NCI-H748 treated with DMSO at 0.1 percent for 48 hours (cell line): ENCODE data around the gene PEAK3.

ENCODE experiments used
- DNase-seq: peaks from one replicate; lab custom pipeline; 2025; lab: John Stamatoyannopoulos, UW

Gene PEAK3

DNA sequence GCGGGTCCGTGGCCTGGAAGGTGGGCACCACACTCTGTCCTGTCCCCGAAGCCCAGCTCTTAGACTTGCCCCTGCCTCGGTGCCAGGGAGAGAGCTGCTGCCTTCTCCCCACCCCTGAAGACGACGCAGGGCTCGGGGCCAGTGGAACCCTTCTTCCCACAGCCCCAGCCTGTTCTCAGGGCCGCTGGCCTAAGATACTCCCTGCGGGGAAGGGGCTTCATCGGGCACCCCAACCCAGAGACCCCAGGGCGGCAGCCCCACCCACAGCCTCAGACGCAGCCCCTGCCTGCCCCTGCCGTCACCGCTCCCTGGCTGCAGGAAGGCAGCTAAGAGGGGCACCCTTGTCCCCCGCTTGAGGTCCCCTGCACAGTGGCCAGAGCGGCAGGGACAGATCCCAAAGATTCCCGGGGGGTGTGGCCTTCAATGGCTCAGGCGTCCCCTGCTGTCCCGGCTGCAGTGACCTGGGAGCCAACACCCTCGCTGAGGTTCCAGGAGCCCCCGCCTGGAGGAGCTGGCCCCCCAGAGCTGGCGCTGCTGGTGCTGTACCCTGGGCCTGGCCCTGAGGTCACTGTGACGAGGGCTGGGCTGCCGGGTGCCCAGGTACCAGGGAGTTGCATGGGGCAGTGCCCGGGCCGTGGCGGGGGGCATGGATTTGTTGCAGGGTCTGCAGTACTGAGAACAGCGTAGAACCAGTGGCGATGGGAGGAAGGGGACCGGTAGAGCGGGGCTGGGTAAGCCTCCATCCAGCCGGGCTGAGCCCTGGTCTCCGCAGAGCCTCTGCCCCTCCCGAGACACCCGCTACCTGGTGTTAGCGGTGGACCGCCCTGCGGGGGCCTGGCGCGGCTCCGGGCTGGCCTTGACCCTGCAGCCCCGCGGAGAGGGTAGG is 31.9 kb downstream of the PEAK3 start:
- no peak for DNase-seq

DNA sequence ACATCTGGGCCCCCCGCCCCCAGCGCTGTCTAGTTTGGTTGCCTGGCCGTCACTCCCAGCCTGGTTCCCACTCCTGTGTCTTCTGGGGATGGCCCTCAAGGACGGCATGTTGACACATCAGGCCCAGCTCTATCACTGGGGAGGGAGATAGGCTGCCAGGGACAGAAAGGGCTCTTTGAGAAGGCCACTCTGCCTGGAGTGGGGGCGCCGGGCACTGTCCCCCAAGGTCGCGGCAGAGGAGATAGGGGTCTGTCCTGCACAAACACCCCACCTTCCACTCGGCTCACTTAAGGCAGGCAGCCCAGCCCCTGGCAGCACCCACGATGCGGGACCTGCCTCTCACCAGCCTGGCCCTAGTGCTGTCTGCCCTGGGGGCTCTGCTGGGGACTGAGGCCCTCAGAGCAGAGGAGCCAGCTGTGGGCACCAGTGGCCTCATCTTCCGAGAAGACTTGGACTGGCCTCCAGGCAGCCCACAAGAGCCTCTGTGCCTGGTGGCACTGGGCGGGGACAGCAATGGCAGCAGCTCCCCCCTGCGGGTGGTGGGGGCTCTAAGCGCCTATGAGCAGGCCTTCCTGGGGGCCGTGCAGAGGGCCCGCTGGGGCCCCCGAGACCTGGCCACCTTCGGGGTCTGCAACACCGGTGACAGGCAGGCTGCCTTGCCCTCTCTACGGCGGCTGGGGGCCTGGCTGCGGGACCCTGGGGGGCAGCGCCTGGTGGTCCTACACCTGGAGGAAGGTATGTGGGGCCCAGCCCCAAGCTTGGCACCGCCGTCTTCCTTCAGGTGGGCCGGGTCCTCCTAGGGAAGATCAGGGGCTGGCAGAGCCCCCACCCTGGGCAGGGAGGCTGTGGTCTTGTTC is 32.7 kb downstream of the PEAK3 start, which contains the start of gene AMH:
AMH (plus strand) TSS at position 314 of the 857 bp plus-strand sequence; CDS start at position 324, 10 bp downstream.
- DNase-seq: no peak

DNA sequence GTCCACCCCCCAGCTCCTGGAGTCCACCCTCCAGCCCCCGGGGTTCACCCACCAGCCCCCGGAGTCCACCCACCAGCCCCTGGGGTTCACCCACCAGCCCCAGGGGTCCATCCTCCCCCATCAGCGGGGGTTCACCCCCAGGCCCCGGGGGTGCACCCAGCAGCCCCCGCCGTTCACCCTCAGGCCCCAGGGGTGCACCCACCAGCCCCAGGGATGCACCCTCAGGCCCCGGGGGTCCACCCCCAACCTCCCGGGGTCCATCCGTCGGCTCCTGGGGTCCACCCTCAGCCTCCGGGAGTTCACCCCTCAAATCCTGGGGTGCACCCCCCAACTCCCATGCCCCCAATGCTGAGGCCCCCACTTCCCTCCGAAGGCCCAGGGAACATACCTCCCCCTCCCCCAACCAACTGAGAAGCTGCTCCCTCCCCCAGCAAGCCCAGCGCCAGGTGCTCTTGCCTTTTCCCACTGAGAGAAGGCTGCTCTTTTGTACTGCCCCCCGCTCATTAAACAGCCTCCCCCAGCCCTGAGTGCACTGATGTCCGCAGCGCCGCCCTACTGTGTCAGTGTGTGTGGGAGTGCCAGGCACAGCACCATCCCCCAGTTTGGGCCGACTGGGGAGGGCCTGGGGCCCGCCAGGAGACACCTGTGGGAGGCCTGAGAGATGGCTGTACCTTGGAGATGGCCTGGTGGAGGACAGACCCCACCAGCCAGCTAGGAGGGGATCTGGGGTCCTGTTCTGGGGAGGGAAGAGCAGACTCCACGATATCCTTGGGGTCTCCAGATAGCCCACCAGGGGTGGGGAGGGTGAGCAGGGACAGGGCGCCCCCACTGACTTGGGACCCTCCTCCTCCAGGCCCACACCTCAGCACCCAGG is 33.6 kb downstream of the PEAK3 start:
- no peak for DNase-seq

GRCh38 chr19:2247433-2248101 is 34.4 kb downstream of the PEAK3 start:
- DNase-seq: no peak

- DNase-seq: no peak
These were observed 35.1 kb downstream of the PEAK3 start for GRCh38 chr19:2246801-2247361.

- no peak for DNase-seq
These were observed 35.9 kb downstream of the PEAK3 start for GRCh38 chr19:2246014-2246620.

- DNase-seq: no peak
These were observed 36.7 kb downstream of the PEAK3 start for GRCh38 chr19:2245273-2245672.

- no peak for DNase-seq
These were observed 37.5 kb downstream of the PEAK3 start for GRCh38 chr19:2244486-2244885.

GRCh38 chr19:2244125-2244411 is 37.9 kb downstream of the PEAK3 start:
- no peak for DNase-seq

GRCh38 chr19:2243274-2244124 is 38.5 kb downstream of the PEAK3 start:
- DNase-seq: no peak

- no peak for DNase-seq
These were observed 39.2 kb downstream of the PEAK3 start for GRCh38 chr19:2242816-2243215.

GRCh38 chr19:2242092-2242537 is 39.9 kb downstream of the PEAK3 start:
- no peak for DNase-seq

GRCh38 chr19:2240881-2241760 is 40.9 kb downstream of the PEAK3 start:
- no peak for DNase-seq

DNA sequence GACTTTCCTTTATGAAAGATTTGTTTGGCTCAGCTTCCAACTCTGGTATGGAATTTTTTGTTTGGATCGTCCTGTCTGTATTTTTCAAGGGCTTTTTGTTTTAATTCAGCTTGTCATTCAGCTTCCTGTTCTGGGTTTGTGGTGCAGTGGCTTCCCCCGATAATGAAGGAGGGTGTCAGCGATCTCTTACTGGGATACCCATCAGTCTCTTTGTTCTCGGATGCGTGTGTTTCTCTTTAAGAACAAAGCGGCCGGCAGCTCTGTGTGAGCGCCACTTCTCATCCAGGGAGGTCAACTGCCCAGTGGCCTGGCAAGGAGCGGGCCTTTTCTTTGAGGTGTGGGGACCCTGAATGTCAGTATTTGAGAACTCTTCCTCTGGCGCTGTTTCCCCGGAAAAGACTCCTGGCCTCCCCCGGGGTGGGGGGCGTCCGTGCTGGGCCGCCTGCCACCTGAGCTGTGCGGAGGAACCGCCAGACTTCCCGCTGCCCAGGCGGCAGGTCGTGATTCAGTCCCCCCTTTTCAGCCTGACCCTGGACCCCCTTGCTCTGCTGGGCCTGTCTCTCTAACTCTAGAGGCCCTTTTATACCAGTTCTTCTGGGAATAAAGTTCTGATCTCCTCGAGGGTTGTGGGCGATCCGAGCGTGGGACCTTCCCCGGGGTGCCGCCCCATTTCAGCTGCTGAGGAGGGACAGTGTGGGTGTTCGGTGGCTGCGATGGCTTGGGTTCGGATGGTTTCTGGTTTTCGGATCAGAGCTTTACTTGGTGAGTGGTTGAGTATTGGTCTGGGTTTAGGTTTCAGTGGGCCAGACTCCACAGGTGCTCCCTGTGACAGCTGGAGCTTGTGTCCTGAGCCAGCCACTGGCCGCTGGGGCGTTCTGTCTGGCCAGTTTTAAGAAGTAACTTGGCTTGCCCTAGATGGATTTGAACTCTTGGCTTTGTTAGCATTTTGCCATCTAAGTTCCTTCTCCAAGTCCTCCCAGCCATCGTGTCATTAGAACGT is 41.9 kb downstream of the PEAK3 start:
- no peak for DNase-seq

- DNase-seq: no peak
These were observed 42.8 kb downstream of the PEAK3 start for GRCh38 chr19:2239173-2239572.

GRCh38 chr19:2237869-2238153 is 44.2 kb downstream of the PEAK3 start:
- no peak for DNase-seq

DNA sequence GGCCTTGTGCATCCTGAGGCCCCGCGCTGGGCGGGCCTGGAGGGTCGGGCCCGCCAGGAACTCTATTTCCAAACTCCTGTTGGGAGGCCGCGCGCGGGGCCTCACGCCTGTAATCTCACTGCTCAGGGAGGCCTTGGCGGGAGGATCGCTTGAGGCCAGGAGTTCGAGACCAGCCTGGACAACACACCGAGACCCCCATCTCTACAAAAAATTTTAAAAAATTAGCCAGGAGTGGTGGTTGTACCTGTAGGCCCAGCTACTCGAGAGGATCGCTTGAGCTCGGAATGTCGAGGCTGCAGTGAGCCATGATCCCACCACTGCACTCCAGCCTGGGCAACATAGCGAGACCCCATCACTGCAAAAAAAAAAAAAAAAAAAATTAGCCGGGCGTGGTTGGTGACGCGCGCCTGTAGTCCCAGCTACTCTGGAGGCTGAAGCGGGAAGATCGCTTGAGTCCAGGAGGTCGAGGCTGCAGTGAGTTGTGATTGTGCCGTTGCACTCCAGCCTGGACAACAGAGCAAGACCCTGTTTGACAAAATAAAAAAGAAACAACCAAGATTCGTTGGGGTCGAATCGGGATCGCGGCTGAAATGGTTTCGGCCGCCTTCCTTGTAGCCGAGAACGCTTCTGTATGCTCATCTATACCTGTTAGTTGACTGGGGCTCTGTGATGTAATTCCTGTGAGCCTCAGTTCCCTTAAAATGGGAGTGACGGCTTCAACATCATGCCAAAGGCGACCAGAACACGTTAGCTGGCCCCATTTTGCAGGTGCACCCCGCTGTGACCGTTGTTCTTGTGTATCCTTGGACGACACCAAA is 44.7 kb downstream of the PEAK3 start:
- DNase-seq: no peak
